IgD-negative memory B cell (primary cell): ENCODE data around the gene C3AR1. TPM values are rescaled to one million over a fixed set of nuclear protein-coding genes. Genes with fewer than 3 reads are reported as not detected.
"Not testable (repeated sequence)": the region's sequence is repeated elsewhere in the genome, so short reads cannot be mapped to it uniquely, and the experiment has no call there.

ENCODE experiments used
- H3K27ac Mint-ChIP-seq, 3 donors: one replicate each; pipeline ENCODE4 v1.8.0; 2020 to 2022; ENCODE audit warnings: mild to moderate bottlenecking in 3 of 3, mixed read lengths in 3 of 3, moderate library complexity in 1 of 3
- H3K27me3 Mint-ChIP-seq: one replicate; pipeline ENCODE4 v1.8.0; 2021; ENCODE audit warnings: mixed read lengths
- H3K36me3 Mint-ChIP-seq: one replicate; pipeline ENCODE4 v1.8.0; 2020; ENCODE audit warnings: mild to moderate bottlenecking, mixed read lengths
- H3K4me1 Mint-ChIP-seq, 3 donors: one replicate each; pipeline ENCODE4 v1.8.0; 2020 to 2022; ENCODE audit warnings: mixed read lengths in 3 of 3, mild to moderate bottlenecking in 1 of 3
- H3K4me3 Mint-ChIP-seq, 4 donors: one replicate each; pipeline ENCODE4 v1.8.0; 2020 to 2022; ENCODE audit warnings: mild to moderate bottlenecking in 4 of 4, mixed read lengths in 4 of 4, moderate library complexity in 3 of 4
- H3K9me3 Mint-ChIP-seq, 3 donors: one replicate each; pipeline ENCODE4 v1.8.0; 2020 to 2021; ENCODE audit warnings: mixed read lengths in 3 of 3, mild to moderate bottlenecking in 1 of 3
- polyA plus RNA-seq: library from polyadenylated mRNA; unstranded; fragments of 300-500 nt; fragmentation: Illumina TruSeq; gene quantifications from one replicate; pipeline ENCODE4 v1.2.3, GENCODE V29; 2021

The C3AR1 gene
- 0.53 TPM for polyA plus RNA-seq

- Mint-ChIP-seq H3K27ac (no peak within 1 kb of the TSS), H3K36me3 (no peaks in the 10 kb centered on the region), H3K27me3 (peaks cover 2% of the 10 kb centered on the region), H3K9me3 (no peaks in the 10 kb centered on the region), H3K4me3 (peak within 1 kb of the TSS in 1 of 4 donors; percentile 56), H3K4me1 (peaks cover 11 to 15% (median 11%) of the 10 kb centered on the region in 3 donors)
These were observed at the start of gene C3AR1 for GRCh38 chr12:8065991-8066594. TSS of gene C3AR1 (minus strand) at chr12:8066359. CDS start at chr12:8060185, 6,174 bp downstream.

GRCh38 chr12:8113117-8113516, 47.0 kb upstream of the C3AR1 start:
- not testable (repeated sequence) for H3K27ac Mint-ChIP-seq, H3K36me3 Mint-ChIP-seq, H3K9me3 Mint-ChIP-seq, H3K4me1 Mint-ChIP-seq, H3K27me3 Mint-ChIP-seq, H3K4me3 Mint-ChIP-seq

- Mint-ChIP-seq H3K4me1 (peaks cover 4 to 10% (median 4%) of the 10 kb centered on the region in 3 donors), H3K9me3 (peaks cover 0 to 6% (median 0%) of the 10 kb centered on the region in 3 donors), H3K27ac (no peak overlapping the region), H3K4me3 (no peak overlapping the region), H3K36me3 (peaks cover 9% of the 10 kb centered on the region), H3K27me3 (no peaks in the 10 kb centered on the region)
These were observed 42.7 kb upstream of the C3AR1 start for GRCh38 chr12:8108808-8109398.

GRCh38 chr12:8099235-8099634, 33.1 kb upstream of the C3AR1 start:
- Mint-ChIP-seq H3K27me3 (no peaks in the 10 kb centered on the region), H3K9me3 (no peaks in the 10 kb centered on the region)

GRCh38 chr12:8096281-8096915, 30.2 kb upstream of the C3AR1 start:
- Mint-ChIP-seq H3K27ac (peak overlapping the region in 1 of 3 donors; percentile 64), H3K36me3 (peaks cover 17% of the 10 kb centered on the region), H3K4me3 (no peak overlapping the region), H3K4me1 (peaks cover 0 to 1% (median 0%) of the 10 kb centered on the region in 3 donors), H3K27me3 (no peaks in the 10 kb centered on the region), H3K9me3 (no peaks in the 10 kb centered on the region)

More at GRCh38 chr12:8099235-8099634, 33.1 kb upstream of the C3AR1 start:
- Mint-ChIP-seq H3K27ac (peak overlapping the region in 2 of 3 donors; percentile 30 to 37), H3K4me3 (no peak overlapping the region), H3K4me1 (peaks cover 0 to 5% (median 0%) of the 10 kb centered on the region in 3 donors), H3K36me3 (peaks cover 20% of the 10 kb centered on the region)

GRCh38 chr12:8093291-8093690, 27.1 kb upstream of the C3AR1 start:
- no peak overlapping the region for H3K27ac Mint-ChIP-seq
- H3K4me1 Mint-ChIP-seq, result peaks cover 8 to 11% (median 10%) of the 10 kb centered on the region in 3 donors
- no peaks in the 10 kb centered on the region for H3K9me3 Mint-ChIP-seq
- no peaks in the 10 kb centered on the region for H3K27me3 Mint-ChIP-seq
- no peak overlapping the region for H3K4me3 Mint-ChIP-seq
- H3K36me3 Mint-ChIP-seq, result peaks cover 12% of the 10 kb centered on the region

- Mint-ChIP-seq H3K4me1 (peaks cover 23 to 27% (median 24%) of the 10 kb centered on the region in 3 donors), H3K27me3 (no peaks in the 10 kb centered on the region)
These were observed 23.6 kb upstream of the C3AR1 start for GRCh38 chr12:8089716-8090115.

GRCh38 chr12:8089277-8089676, 23.1 kb upstream of the C3AR1 start:
- Mint-ChIP-seq H3K27ac (peak overlapping the region in 2 of 3 donors; percentile 67 to 94), H3K4me1 (peaks cover 27 to 31% (median 29%) of the 10 kb centered on the region in 3 donors), H3K4me3 (peak overlapping the region in 2 of 4 donors; percentile 86 to 87)
- H3K9me3 Mint-ChIP-seq, H3K27me3 Mint-ChIP-seq, H3K36me3 Mint-ChIP-seq: not testable (repeated sequence)

More at GRCh38 chr12:8089716-8090115, 23.6 kb upstream of the C3AR1 start:
- Mint-ChIP-seq H3K4me3 (no peak overlapping the region), H3K36me3 (peaks cover 3% of the 10 kb centered on the region), H3K9me3 (no peaks in the 10 kb centered on the region), H3K27ac (no peak overlapping the region)

GRCh38 chr12:8088574-8088973, 22.4 kb upstream of the C3AR1 start:
- no peaks in the 10 kb centered on the region for H3K27me3 Mint-ChIP-seq
- H3K9me3 Mint-ChIP-seq, result no peaks in the 10 kb centered on the region
- H3K4me1 Mint-ChIP-seq, result peaks cover 34 to 36% (median 36%) of the 10 kb centered on the region in 3 donors
- H3K4me3 Mint-ChIP-seq, result peak overlapping the region; percentile 63 to 87 (median 79)
- peaks cover 2% of the 10 kb centered on the region for H3K36me3 Mint-ChIP-seq
- H3K27ac Mint-ChIP-seq, result peak overlapping the region; percentile 67 to 94 (median 92)

GRCh38 chr12:8087666-8088065, 21.5 kb upstream of the C3AR1 start:
- Mint-ChIP-seq H3K27me3 (no peaks in the 10 kb centered on the region), H3K36me3 (peaks cover under 1% of the 10 kb centered on the region), H3K4me3 (peak overlapping the region in 3 of 4 donors; percentile 40 to 87 (median 86)), H3K4me1 (peaks cover 41 to 43% (median 42%) of the 10 kb centered on the region in 3 donors), H3K27ac (peak overlapping the region; percentile 67 to 94 (median 92)), H3K9me3 (no peaks in the 10 kb centered on the region)

- not testable (repeated sequence) for H3K9me3 Mint-ChIP-seq
These were observed 18.2 kb upstream of the C3AR1 start for GRCh38 chr12:8084351-8084750.

GRCh38 chr12:8082808-8083100, 16.6 kb upstream of the C3AR1 start:
- H3K4me3 Mint-ChIP-seq, result peak overlapping the region; percentile 87 to 99 (median 96)
- peaks cover 41 to 51% (median 42%) of the 10 kb centered on the region in 3 donors for H3K4me1 Mint-ChIP-seq
- H3K36me3 Mint-ChIP-seq, result no peaks in the 10 kb centered on the region
- peak overlapping the region; percentile 70 to 99 (median 98) for H3K27ac Mint-ChIP-seq
- no peaks in the 10 kb centered on the region for H3K9me3 Mint-ChIP-seq
- no peaks in the 10 kb centered on the region for H3K27me3 Mint-ChIP-seq

More at GRCh38 chr12:8084351-8084750, 18.2 kb upstream of the C3AR1 start:
- Mint-ChIP-seq H3K4me3 (peak overlapping the region; percentile 54 to 90 (median 84)), H3K4me1 (peaks cover 50 to 59% (median 52%) of the 10 kb centered on the region in 3 donors), H3K27ac (peak overlapping the region; percentile 40 to 70 (median 50))
- not testable (repeated sequence) for H3K27me3 Mint-ChIP-seq, H3K36me3 Mint-ChIP-seq

- no peaks in the 10 kb centered on the region for H3K9me3 Mint-ChIP-seq
- H3K36me3 Mint-ChIP-seq, result no peaks in the 10 kb centered on the region
- H3K4me3 Mint-ChIP-seq, result peak overlapping the region; percentile 87 to 99 (median 96)
- H3K27me3 Mint-ChIP-seq, result no peaks in the 10 kb centered on the region
- H3K27ac Mint-ChIP-seq, result peak overlapping the region; percentile 70 to 99 (median 98)
- H3K4me1 Mint-ChIP-seq, result peaks cover 33 to 47% (median 36%) of the 10 kb centered on the region in 3 donors
These were observed 15.2 kb upstream of the C3AR1 start for GRCh38 chr12:8081251-8081920.

GRCh38 chr12:8080120-8080519, 14.0 kb upstream of the C3AR1 start:
- Mint-ChIP-seq H3K4me3 (peak overlapping the region; percentile 35 to 74 (median 59)), H3K9me3 (no peaks in the 10 kb centered on the region), H3K4me1 (peaks cover 29 to 45% (median 33%) of the 10 kb centered on the region in 3 donors), H3K36me3 (no peaks in the 10 kb centered on the region), H3K27me3 (no peaks in the 10 kb centered on the region), H3K27ac (peak overlapping the region in 2 of 3 donors; percentile 82 to 90)

GRCh38 chr12:8078916-8079315, 12.8 kb upstream of the C3AR1 start:
- H3K27me3 Mint-ChIP-seq, result no peaks in the 10 kb centered on the region
- H3K9me3 Mint-ChIP-seq, result no peaks in the 10 kb centered on the region
- H3K4me1 Mint-ChIP-seq, result peaks cover 20 to 37% (median 25%) of the 10 kb centered on the region in 3 donors
- no peaks in the 10 kb centered on the region for H3K36me3 Mint-ChIP-seq
- H3K4me3 Mint-ChIP-seq, result peak overlapping the region in 1 of 4 donors; percentile 74
- H3K27ac Mint-ChIP-seq, result peak overlapping the region in 2 of 3 donors; percentile 61 to 82
